CD4-positive, alpha-beta T cell (primary cell): Measurements from ENCODE around the gene ARMC3. TPM values are rescaled to one million over a fixed set of nuclear protein-coding genes. Genes with fewer than 3 reads are reported as not detected.
"Not testable (repeated sequence)": the region's sequence is repeated elsewhere in the genome, so short reads cannot be mapped to it uniquely, and the experiment has no call there.

Experiments used
- ATAC-seq: fragments of 200-7000 bp; cut with Tn5 transposase; one replicate; pipeline ENCODE4 v1.10.0; 2022; ENCODE audit warnings: mild to moderate bottlenecking; ENCODE audit not compliant: poor library complexity
- CTCF ChIA-PET: fragments of 350-600 bp; sonication (Branson Sonifier 250); formaldehyde crosslinking; loops from one replicate; lab custom pipeline; 2021; ENCODE audit warnings: antibody characterized with exemption, inconsistent platforms; lab: Charles Lee
- POLR2A ChIA-PET: fragments of 350-600 bp; sonication (Branson Sonifier 250); formaldehyde crosslinking; loops from one replicate; lab custom pipeline; 2021; ENCODE audit warnings: antibody characterized with exemption, inconsistent platforms; lab: Charles Lee
- DNase-seq, 14 experiments: peaks; one replicate each; pipeline ENCODE4 v3.0.0-alpha.2; 2013 to 2020; ENCODE audit warnings: mixed read lengths in 2 of 14
- H3K27ac ChIP-seq, 2 donors: one replicate each; pipeline versions ENCODE4 v1.5.1 to v1.7.0; 2013; ENCODE audit warnings: low read length in 2 of 2, low read depth in 1 of 2, mild to moderate bottlenecking in 1 of 2
- H3K27me3 ChIP-seq, 2 experiments: 1 replicate in 1 of 2; 2 replicates in 1 of 2; pipeline versions ENCODE4 v1.6.1 to v1.7.0; 2013; ENCODE audit warnings: low read length in 2 of 2, control low read depth in 1 of 2, mild to moderate bottlenecking in 1 of 2, moderate library complexity in 1 of 2; ENCODE audit not compliant: insufficient read depth in 2 of 2, control insufficient read depth in 1 of 2
- H3K36me3 ChIP-seq: one replicate; pipeline ENCODE4 v1.6.1; 2013; ENCODE audit warnings: low read length, control low read depth; ENCODE audit not compliant: insufficient read depth
- H3K4me1 ChIP-seq: one replicate; pipeline ENCODE4 v1.6.1; 2013; ENCODE audit warnings: low read length, control low read depth; ENCODE audit not compliant: insufficient read depth
- H3K4me3 ChIP-seq: one replicate; pipeline ENCODE4 v1.5.1; 2013; ENCODE audit warnings: mild to moderate bottlenecking, low read length, moderate library complexity
- H3K9me3 ChIP-seq, 2 experiments: 1 replicate in 1 of 2; 2 replicates in 1 of 2; pipeline versions ENCODE4 v1.6.1 to v1.7.0; 2013; ENCODE audit warnings: low read length in 2 of 2, mild to moderate bottlenecking in 2 of 2, control low read depth in 1 of 2, moderate library complexity in 1 of 2; ENCODE audit not compliant: control insufficient read depth in 1 of 2, insufficient read depth in 1 of 2
- H3K27ac Mint-ChIP-seq: one replicate; pipeline ENCODE4 v1.8.0; 2020; ENCODE audit warnings: mixed read lengths
- H3K27me3 Mint-ChIP-seq: one replicate; pipeline ENCODE4 v1.8.0; 2021; ENCODE audit warnings: mixed read lengths
- H3K36me3 Mint-ChIP-seq: one replicate; pipeline ENCODE4 v1.8.0; 2021; ENCODE audit warnings: low read depth, mixed read lengths
- H3K4me1 Mint-ChIP-seq: one replicate; pipeline ENCODE4 v1.8.0; 2021; ENCODE audit warnings: low read depth, mixed read lengths
- H3K4me3 Mint-ChIP-seq: one replicate; pipeline ENCODE4 v1.8.0; 2020; ENCODE audit warnings: mild to moderate bottlenecking, mixed read lengths
- H3K9me3 Mint-ChIP-seq: one replicate; pipeline ENCODE4 v1.8.0; 2020; ENCODE audit warnings: mixed read lengths
- intact Hi-C, 2 experiments: fragments of 100-400 bp; cut with DNase I in 1 of 2; cut with micrococcal nuclease in 1 of 2; formaldehyde crosslinking; loops; one replicate each; pipeline versions ENCODE4 v1.15.1 to v1.9.0; 2023 to 2025; cut with DNase I, micrococcal nuclease
- total RNA-seq, 174 experiments: library from RNA in 2 of 174; stranded (reverse) in 2 of 174; gene quantifications; one replicate each; pipeline ENCODE4 v1.2.3 and lab custom pipeline; 2021 to 2026
- TF ChIP-seq, protein P1 (sequence below): fragments of 200-600 bp; IDR thresholded peaks from one replicate; pipeline ENCODE4 v1.8.0; 2022; ENCODE audit warnings: antibody characterized with exemption, mild to moderate bottlenecking

ARMC3 gene
- total RNA-seq, 2 experiments from 2014 or later: not detected

DNA sequence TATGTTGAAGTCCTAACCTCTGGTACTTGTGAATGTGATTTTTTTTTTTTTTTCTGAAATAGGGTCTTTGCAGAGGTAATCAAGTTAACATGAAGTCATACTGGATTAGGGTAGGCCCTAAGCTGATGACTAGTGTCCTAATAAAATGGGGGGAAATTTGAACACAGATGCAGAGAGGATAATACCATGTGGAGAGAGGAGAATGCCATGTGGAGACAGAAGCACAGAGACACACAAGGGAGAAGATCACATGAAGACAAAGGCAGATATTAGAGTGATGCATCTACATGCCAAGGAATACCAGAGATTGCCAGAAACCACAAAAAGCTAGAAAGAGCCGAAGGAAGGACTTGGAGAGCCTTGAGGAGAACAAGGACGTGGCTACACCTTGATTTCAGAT lies 28.5 kb upstream of the ARMC3 start:
- POLR2A ChIA-PET: no interaction called here

DNA sequence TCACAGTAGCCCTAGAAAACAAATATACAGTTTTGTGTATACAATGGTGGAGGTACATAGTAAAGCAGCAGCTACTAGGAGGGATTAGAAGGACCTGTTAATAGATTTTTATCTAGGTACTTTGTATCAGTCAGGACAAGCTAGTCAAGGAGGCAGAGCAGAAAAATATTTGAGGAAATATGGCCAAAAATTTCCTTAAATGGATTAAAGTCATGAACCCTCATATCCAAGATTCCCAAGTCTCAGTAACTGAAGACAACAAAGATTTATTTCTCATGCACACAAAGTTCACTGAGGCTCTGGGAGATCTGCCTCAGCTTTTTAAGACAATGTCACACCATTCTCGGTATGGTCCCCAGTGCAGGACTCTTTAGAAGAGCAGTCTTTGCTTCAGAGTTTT lies 28.1 kb upstream of the ARMC3 start:
- Mint-ChIP-seq H3K36me3 (no peaks in the 10 kb centered on the region), H3K9me3 (peaks cover 5% of the 10 kb centered on the region), H3K27me3 (peaks cover 5% of the 10 kb centered on the region), H3K4me3 (no peak overlapping the region), H3K4me1 (no peaks in the 10 kb centered on the region), H3K27ac (no peak overlapping the region)
- ATAC-seq: no peak
- no peak overlapping the region for H3K4me3 ChIP-seq
- no peak for DNase-seq
- no peaks in the 10 kb centered on the region for H3K36me3 ChIP-seq
- intact Hi-C loops: no loop called here
- no peaks in the 10 kb centered on the region for H3K27me3 ChIP-seq
- no peaks in the 10 kb centered on the region for H3K4me1 ChIP-seq
- H3K27ac ChIP-seq: no peak overlapping the region
- TF ChIP-seq, protein P1, sequence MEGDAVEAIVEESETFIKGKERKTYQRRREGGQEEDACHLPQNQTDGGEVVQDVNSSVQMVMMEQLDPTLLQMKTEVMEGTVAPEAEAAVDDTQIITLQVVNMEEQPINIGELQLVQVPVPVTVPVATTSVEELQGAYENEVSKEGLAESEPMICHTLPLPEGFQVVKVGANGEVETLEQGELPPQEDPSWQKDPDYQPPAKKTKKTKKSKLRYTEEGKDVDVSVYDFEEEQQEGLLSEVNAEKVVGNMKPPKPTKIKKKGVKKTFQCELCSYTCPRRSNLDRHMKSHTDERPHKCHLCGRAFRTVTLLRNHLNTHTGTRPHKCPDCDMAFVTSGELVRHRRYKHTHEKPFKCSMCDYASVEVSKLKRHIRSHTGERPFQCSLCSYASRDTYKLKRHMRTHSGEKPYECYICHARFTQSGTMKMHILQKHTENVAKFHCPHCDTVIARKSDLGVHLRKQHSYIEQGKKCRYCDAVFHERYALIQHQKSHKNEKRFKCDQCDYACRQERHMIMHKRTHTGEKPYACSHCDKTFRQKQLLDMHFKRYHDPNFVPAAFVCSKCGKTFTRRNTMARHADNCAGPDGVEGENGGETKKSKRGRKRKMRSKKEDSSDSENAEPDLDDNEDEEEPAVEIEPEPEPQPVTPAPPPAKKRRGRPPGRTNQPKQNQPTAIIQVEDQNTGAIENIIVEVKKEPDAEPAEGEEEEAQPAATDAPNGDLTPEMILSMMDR: no peak
- no peaks in the 10 kb centered on the region for H3K9me3 ChIP-seq
- CTCF ChIA-PET: no interaction called here
- POLR2A ChIA-PET: no interaction called here

More for the DNA sequence above, 28.5 kb upstream of the ARMC3 start:
- Mint-ChIP-seq H3K27ac (no peak overlapping the region), H3K4me1 (no peaks in the 10 kb centered on the region), H3K27me3 (peaks cover 5% of the 10 kb centered on the region), H3K4me3 (no peak overlapping the region), H3K9me3 (peaks cover 5% of the 10 kb centered on the region), H3K36me3 (no peaks in the 10 kb centered on the region)
- Histone ChIP-seq H3K27ac (no peak overlapping the region), H3K4me1 (no peaks in the 10 kb centered on the region), H3K4me3 (no peak overlapping the region), H3K9me3 (no peaks in the 10 kb centered on the region), H3K36me3 (no peaks in the 10 kb centered on the region), H3K27me3 (no peaks in the 10 kb centered on the region)
- ATAC-seq: no peak
- TF ChIP-seq, protein P1: no peak
- CTCF ChIA-PET: no interaction called here
- intact Hi-C loops: no loop called here
- DNase-seq: no peak

DNA sequence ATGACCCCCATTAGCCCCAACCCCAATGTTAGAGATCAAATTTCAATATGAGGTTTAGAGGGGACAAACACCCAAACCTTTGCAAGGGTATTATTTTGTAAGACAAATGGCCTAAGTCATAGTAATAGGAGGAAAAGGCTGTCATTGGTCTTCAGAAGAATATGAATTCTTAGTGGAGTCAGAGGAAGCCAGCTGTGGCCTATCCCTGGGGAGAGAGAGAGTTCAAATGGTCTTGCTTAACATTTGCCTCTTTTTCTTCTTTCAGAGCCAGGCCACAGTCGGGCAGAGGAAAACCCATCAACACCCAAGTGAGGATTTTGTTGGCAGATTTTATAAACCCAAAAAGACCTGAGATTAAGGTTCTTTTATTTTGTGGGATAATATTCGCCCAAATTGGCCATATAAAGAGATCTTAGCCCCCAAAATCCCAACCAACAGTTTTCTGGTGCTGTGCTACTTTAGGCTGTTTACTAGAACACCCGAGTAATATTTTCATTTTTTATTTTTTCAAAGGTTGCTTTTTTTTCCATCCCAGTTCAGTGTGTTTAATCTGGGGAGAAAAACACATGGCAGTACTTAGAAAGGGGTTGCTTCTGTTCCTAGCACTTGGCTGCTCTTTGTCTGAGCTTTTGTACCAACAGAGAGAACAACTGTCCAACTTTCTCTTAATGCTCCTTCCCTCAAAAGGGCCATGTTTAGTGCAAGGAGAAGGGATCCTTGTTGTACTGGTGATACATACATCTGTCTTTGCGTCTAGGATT lies 26.8 kb upstream of the ARMC3 start:
- Mint-ChIP-seq H3K27me3 (peaks cover 5% of the 10 kb centered on the region), H3K4me3 (no peak overlapping the region), H3K4me1 (no peaks in the 10 kb centered on the region), H3K9me3 (peaks cover 5% of the 10 kb centered on the region), H3K27ac (no peak overlapping the region), H3K36me3 (no peaks in the 10 kb centered on the region)
- DNase-seq (no peak), ATAC-seq (no peak)
- Histone ChIP-seq H3K36me3 (no peaks in the 10 kb centered on the region), H3K27ac (no peak overlapping the region), H3K27me3 (no peaks in the 10 kb centered on the region), H3K9me3 (no peaks in the 10 kb centered on the region), H3K4me1 (no peaks in the 10 kb centered on the region), H3K4me3 (no peak overlapping the region)
- TF ChIP-seq, protein P1: no peak
- intact Hi-C loops: no loop called here
- CTCF ChIA-PET: no interaction called here
- POLR2A ChIA-PET: no interaction called here

DNA sequence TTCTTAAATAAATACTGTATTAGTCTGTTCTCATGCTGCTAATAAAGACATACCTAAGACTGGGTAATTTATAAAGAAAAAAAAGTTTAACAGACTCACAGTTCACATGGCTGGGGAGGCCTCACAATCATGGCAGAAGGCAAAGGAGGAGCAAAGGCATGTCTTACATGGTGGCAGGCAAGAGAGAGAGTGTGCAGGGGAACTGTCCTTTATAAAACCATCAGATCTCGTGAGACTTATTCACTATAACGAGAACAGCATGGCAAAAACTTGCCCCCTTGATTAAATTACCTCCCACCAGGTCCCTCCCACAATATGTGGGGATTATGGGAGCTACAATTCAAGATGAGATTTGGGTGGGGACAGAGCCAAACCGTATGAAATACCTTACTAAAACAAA lies 25.7 kb upstream of the ARMC3 start:
- intact Hi-C loops, H3K4me1 ChIP-seq: not testable (repeated sequence)

More for the DNA sequence above, 25.7 kb upstream of the ARMC3 start:
- H3K4me3 ChIP-seq, H3K4me3 Mint-ChIP-seq, CTCF ChIA-PET, DNase-seq, H3K27me3 ChIP-seq, POLR2A ChIA-PET, H3K9me3 ChIP-seq, H3K36me3 ChIP-seq, H3K27ac ChIP-seq, H3K27me3 Mint-ChIP-seq, H3K9me3 Mint-ChIP-seq, ATAC-seq, H3K36me3 Mint-ChIP-seq, H3K4me1 Mint-ChIP-seq, H3K27ac Mint-ChIP-seq: not testable (repeated sequence)
